ENCODE data around the gene PDE7B.
A peak's percentile ranks its signal among the peaks of the same experiment; 100 is the strongest.
"Not testable (repeated sequence)": the region's sequence is repeated elsewhere in the genome, so short reads cannot be mapped to it uniquely, and the experiment has no call there.

PDE7B gene

DNA sequence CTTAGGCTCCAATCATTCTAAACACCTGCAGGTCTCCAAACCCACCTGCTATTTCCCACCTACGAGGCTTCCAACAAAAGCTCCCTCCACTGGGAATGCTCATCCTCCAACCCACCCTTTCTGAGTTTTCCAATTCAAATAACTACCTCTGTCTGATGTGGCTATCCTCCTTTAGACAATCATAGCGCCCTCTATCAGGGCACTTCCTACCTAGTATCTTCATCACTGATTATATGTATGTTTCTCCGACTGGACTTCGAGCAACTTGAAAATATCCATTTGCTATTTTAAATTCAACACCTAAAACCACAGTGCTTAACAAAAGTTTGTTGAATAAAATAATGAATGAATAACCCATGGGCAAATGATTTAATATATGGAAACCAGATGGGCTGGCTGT, 357.3 kb downstream of the PDE7B start:
- DNase-seq = no peak

- DNase-seq = no peak
Measured at GRCh38 chr6:136209496-136209895, 358.0 kb downstream of the PDE7B start.

GRCh38 chr6:136210398-136211165, 359.1 kb downstream of the PDE7B start:
- no peak for DNase-seq

DNA sequence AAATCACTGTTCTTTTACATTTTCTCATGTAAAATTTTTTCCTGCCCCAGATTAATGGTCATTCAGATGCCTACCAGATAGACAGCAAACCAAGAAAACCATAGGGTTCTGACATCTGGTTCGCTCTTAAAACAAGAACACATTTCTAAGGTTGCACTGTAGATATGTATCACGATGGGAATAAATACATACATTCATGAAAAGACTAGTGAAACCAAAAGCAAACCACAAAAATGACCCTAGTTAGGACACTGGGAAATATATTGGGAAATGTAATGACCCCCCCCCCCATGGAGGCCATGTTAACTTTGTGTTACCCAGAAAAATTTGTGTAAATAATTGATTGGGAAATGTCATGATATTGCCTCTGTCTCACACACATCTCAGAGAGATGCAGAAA, 361.1 kb downstream of the PDE7B start:
- no peak for DNase-seq

DNA sequence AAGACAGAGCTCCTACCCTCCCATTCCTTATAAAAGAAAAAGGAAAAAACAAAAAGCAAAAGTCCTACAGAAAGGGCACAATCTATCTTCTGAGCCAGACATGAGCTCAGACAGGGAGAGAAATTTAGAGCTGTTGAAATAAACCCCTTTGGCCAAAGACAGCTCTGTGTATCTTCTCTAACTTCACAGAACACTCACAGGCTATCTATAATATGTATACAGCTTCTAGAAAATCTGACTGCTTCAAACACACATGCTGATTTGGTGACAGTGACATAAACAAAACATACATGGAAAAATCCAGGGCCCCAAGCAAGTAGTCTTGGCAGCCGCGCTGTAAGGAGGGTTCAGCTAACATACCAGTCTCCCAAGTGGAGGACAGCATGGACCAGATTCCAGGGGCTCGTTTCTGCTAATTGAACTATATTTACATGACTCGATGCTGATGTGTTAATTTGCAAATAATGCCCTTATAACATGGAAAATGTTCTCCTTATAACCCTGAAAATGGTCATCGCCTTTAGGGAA, 361.6 kb downstream of the PDE7B start:
- DNase-seq = no peak

GRCh38 chr6:136213853-136214252, 362.4 kb downstream of the PDE7B start:
- DNase-seq = no peak

GRCh38 chr6:136216503-136217401, 365.3 kb downstream of the PDE7B start:
- no peak for DNase-seq

- DNase-seq = not testable (repeated sequence)
Measured at GRCh38 chr6:136224974-136225373, 373.5 kb downstream of the PDE7B start.

DNA sequence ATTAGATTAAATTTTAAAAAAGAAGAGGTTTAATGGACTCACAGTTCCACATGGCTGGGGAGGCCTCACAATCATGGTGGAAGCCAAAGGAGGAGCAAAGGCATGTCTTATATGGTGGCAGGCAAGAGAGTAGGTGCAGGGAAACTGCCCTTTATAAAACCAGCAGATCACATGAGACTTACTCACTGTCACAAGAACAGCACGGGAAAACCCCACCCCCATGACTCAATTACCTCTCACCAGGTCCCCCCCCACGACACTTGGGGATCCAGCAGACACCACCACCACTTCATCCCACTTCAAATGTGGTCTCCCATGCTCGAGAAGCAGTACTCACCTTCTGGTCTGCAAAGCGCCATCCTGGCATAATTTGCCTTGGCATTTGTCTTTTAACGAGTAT, 374.0 kb downstream of the PDE7B start:
- peak; percentile 13 for DNase-seq

GRCh38 chr6:136226027-136226673, 374.6 kb downstream of the PDE7B start:
- peak; percentile 43 for DNase-seq

DNA sequence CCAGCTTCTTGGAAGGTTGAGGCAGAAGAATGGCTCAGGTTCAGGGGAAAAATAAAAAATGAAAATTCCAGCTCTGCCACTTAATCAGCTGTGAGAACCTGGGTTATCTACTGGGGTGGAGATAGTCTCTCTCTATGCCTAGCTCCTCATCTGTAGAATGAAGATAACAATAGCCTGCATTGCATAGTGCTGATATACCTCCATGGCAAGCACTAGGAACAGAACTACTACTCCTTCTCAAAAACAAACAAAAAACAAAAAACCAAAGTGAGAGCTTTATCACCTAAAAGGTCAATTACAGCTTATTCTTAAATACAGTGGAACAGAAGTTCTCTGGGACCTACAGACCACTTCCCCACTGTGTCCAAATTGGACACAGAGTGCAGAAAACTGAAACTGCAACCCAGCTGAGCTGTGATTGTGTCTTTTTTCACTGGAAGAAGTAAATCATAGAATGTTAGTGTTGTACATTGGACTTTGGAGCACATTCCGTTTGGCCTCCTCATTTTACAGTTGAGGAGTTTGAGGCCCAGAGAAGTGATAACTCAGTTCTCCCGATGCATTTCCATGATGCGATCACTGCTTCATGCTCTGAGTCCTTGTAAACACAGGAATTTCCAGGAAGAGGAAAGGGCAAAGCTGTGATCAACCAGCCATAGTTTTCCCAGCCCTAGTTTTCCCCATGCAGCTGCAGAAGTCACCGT, 375.3 kb downstream of the PDE7B start:
- DNase-seq = no peak

DNA sequence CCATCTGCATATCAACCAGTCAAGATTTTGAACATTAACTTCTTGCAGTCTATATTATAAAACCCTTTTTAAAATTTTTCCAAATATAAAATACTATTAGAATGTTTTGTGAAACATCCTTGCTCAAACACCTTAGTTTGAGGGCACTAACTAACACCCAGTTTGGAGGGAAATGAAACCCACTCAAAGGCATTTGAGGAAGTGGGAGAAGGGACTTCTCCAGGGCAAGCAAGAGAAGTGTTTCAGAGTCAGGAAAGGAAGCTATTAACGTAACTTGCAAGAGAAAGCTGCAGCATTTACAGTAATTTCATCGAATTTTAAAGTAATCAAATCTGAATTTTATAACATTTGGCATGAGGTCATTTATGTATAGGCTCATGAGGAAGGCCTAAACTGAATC, 377.3 kb downstream of the PDE7B start:
- no peak for DNase-seq

GRCh38 chr6:136230219-136230853, 378.8 kb downstream of the PDE7B start:
- no peak for DNase-seq

DNA sequence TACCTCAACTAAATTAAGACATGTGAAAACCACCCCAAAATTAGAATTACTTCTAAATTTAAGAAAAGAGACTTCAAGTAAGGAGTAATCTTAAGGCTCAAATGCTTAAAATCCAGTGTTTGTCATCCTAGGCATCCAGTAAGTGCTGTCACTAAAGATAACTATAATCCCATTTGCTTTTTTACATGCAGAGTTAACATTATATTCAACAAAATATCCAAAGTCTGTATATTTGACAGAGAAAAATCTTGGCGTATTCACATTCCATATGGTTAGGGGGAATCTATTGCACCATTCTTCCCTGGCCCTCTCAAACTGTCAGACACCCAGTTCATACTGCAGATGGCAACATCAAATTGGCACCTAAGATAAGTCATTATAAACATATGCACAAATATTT, 381.2 kb downstream of the PDE7B start:
- DNase-seq = no peak

DNA sequence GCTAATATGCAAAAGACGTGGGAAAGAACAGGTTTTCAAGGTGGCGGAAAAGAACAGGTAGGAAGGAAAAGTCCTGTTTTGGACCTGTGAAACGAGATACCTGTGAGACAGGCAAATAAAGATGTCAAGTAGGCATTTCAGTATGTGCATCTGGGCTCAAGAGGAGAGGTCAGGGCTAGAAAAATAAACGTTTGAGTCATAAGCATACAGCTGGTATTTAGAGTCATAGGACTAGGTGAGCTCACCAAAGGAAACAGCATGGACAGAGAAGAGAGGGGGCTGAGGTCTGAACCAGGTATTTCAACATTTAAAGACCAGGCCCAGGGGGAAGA, 383.7 kb downstream of the PDE7B start:
- DNase-seq = no peak

- no peak for DNase-seq
Measured at GRCh38 chr6:136236466-136237293, 385.2 kb downstream of the PDE7B start.

DNA sequence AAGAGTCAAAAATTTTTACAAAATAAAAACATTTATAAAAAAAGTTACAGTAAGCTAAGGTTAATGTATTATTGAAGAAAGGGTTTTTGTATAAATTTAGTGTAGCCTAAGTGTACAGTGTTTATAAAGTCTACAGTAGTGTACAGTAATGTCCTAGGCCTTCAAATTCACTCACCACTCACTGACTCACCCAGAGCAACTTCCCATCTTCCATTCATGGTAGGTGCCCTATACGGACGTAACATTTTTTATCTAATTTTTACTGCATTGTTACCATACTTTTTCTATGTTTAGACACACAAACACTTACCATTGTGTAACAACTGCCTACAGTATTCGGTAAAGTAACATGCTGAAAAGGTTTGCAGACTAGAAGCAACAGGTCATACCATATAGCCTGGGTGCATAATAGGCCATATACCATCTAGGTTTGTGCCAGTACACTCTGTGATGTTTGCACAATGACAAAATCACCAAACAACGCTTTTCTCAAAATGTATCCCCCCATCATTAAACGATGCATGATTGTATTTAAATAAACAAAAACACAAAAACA, 392.6 kb downstream of the PDE7B start:
- DNase-seq = no peak

Measured in stimulated activated CD4-positive, alpha-beta T cell treated with anti-CD3 and anti-CD28 coated beads, Interleukin-12 subunit alpha, Interleukin-12 subunit beta, amount 100 ng/mL, for 4 hours (primary cell).